Measurements from ENCODE around the gene TMEM116.
"Not testable (repeated sequence)": the region's sequence is repeated elsewhere in the genome, so short reads cannot be mapped to it uniquely, and the experiment has no call there.

The TMEM116 gene

DNA sequence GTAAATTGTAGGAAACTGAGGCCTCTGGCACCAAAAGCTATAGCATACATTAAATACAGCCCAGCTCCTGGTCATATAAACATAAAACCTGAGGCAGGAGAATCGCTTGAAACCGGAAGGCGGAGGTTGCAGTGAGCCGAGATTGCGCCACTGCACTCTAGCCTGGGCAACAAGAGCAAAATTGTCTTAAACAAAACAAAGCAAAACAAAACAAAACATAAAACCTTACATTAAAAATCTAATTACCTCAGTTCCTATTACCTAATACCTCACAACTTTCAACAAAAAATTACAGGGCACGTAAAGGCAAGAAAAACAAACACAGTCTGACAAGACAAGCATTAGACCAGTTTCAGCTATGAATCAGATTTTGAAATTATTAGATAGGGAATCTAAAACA, 36.7 kb downstream of the TMEM116 start:
- DNase-seq (ENCODE audit: low spot score) = no peak

DNA sequence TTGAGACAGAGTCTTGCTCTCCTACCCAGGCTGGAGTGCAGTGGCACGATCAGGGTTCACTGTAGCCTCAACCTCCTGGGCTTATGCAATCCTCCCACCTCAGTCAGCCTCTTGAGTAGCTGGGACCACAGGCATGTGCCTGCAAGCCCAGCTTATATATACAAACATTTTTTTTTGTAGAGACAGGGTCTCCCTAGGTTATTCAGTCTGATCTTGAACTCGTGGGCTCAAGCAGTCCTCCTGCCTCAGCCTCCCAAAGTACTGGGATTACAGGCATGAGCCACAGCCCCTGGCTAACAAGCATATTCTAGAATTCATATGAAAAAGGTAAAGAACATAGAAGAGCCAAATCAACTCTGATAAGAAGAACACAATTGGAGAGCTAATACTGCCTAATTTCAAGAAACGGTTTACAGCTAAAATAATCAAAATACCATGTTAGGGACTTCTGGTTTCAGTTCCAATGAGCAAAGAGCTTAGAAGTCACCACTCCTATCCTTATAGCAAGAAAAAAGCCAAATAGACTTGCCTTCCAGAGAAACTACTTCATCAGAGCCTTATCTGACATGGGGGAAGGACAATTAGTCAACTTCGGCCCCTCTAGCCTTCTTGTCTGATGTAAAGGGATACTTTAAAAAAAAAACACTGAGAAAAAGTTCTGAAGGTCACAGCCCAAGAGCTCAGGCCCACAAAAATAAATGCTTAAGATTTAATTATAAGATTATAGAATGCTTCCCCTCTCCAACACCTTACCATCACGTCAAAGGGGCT, 37.6 kb downstream of the TMEM116 start:
- no peak for DNase-seq (ENCODE audit: low spot score)

DNA sequence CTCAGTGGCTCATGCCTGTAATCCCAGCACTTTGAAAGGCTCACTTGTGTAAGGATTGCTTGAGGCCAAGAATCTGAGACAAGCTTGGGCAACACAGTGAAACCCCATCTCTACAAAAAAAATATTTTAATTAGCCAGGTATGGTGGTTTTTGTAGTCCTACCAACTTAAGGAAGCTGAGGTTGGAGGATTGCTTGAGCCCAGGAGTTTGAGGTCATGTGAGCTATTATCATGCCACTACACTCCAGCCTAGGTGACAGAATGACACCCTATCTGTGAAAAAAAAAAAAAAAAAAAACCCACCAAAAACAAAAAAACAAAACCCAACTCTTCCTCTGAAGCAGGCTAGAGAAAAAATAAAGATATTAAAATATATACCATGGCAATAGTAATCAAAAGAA, 41.2 kb downstream of the TMEM116 start:
- no peak for DNase-seq (ENCODE audit: low spot score)

DNA sequence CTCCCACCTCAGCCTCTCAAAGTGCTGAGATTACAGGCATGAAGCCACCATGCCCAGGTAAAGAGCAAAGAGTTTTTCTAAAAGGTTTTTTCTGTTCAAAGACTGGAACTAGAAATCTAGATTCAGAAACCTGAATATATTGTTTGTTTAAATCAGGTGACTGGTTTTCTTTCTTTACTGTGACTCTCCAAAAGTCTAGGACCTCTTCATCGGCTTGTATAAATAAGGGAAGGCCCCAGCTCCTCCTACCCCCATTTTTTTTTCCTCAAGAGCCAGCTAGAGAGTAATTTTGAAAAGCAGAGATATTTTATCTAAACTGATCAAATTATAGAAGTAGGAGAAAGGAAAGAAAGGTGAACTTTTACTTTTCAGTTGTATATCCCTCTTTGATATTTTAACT, 48.0 kb downstream of the TMEM116 start:
- DNase-seq (ENCODE audit: low spot score) = no peak

DNA sequence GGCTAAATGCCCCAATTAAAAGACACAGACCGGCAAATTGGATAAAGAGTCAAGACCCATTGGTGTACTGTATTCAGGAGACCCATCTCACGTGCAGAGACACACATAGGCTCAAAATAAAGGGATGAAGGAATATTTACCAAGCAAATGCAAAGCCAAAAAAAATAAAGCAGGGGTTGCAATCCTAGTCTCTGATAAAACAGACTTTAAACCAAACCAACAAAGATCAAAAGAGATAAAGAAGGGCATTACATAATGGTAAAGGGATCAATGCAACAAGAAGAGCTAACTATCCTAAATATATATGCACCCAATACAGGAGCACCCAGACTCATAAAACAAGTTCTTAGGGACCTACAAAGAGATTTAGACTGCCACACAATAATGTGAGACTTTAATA, 53.4 kb downstream of the TMEM116 start:
- not testable (repeated sequence) for DNase-seq (ENCODE audit: low spot score)

DNA sequence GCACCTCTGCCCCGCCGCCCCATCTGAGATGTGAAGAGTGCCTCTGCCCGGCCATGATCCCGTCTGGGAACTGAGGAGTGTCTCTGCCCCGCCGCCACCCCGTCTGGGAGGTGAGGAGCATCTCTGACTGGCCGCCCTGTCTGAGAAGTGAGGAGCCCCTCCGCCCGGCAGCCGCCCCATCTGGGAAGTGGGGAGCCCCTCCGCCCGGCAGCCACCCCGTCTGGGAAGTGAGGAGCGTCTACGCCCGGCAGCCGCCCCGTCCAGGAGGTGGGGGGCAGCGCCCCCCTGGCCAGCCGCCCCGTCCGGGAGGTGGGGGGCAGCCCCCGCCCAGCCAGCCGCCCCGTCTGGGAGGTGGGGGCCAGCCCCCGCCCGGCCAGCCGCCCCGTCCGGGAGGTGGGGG, 55.7 kb downstream of the TMEM116 start:
- not testable (repeated sequence) for DNase-seq (ENCODE audit: low spot score)

DNA sequence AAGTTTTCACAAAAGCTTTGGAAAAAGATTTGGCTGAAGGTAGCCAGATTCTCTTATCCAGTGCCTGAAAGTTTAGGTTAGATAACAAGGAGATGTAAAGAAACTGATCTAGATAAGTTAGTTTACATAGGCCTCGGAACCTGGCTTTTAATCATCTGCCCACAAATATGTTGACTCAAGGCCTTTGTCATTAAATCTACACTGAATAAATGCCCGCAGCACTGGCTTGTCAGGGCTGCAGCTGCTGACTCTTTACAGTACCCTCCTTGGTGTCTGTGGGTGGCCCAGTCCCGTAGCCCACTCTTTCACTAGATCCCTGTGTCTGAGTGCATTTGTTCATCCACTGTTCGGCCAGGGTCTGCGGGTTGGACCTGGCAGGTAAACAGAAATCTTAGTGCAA, 58.0 kb downstream of the TMEM116 start:
- DNase-seq (ENCODE audit: low spot score) = no peak

DNA sequence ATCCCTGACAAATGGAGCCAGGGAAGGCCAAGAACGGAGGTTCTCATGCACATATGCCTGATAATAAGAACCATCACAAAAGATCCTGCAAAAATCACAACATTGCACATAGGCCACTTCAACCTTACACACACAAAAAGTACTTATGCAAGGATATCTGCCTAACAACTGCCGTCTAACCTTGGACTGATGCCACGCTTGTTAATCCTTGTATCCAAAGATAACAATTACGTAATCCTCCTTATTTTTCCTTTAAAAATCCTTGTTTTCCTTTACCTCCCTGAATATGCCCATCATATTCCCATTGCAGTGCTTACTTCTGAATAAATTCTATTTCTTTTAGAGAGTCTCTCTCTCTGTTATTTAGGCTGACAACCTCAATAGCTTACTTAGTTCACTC, 59.5 kb downstream of the TMEM116 start:
- DNase-seq (ENCODE audit: low spot score) = no peak

DNA sequence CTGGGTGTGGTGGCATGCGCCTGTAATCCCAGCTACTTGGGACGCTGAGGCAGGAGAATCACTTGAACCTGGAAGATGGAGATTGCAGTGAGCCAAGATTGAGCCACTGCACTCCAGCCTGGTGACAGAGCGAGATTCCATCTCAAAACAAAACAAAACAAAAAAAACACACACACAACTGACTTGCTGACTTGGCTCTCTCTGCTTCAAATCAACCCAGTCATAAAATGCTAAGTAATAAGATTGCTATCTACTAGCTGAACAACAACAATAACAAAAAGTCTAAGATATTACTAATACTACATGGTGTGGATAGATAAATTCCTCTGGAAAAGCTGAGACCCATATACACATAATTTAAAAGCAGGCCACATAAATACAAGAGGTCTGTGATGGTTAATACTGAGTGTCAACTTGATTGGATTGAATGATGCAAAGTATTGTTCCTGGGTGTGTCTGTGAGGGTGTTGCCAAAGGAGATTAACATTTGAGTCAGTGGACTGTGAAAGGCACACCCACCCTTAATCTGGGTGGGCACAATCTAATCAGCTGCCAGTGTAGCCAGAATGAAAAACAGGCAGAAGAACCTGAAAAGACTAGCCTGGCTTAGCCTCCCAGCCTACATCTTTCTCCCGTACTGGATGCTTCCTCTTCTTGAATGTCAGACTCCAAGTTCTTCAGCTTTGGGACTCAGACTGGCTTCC, 60.7 kb downstream of the TMEM116 start:
- not testable (repeated sequence) for DNase-seq (ENCODE audit: low spot score)

DNA sequence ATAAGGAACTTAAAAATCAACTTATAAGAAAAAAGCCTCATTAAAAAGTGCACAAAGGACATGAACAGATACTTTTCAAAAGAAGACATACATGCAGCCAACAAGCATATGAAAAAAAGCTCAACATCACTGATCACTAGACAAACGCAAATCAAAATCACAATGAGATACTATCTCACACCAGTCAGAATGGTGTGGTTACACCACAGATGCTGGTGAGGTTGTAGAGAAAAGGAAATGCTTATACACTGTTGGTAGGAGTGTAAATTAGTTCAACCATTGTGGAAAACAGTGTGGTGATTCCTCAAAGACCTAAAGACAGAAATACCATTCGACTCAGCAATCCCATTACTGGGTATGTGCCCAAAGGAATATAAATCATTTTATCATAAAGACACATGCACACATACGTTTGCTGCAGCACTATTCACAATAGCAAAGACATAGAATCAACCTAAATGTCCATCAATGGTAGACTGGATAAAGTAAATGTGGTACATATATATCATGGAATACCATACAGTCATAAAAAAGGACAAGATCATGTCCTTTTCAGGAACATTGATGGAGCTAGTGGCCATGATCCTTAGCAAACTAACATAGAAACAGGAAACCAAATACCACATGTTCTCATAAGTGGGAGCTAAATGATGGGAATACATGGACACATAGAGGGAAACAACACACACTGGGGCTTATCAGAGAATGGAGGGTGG, 61.8 kb downstream of the TMEM116 start:
- not testable (repeated sequence) for DNase-seq (ENCODE audit: low spot score)

DNA sequence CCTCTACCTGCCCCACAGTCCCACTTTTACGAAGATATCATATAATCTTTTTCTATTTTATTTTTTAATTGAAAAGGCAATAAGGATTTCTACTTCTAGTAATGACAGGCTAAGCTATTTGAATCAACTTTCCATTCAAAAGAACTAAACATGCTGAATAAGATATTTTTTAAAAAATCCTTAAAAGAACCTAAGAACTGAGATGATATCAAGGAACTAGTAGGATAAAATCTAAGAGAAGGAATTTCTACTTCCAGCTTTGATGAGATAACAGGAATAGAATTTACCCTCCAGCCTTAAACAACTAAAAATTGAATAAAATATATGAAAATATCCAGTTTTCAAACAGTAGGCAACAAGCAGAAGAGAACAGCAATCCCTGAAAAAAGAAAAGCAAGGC, 69.0 kb downstream of the TMEM116 start:
- no peak for DNase-seq (ENCODE audit: low spot score)

DNA sequence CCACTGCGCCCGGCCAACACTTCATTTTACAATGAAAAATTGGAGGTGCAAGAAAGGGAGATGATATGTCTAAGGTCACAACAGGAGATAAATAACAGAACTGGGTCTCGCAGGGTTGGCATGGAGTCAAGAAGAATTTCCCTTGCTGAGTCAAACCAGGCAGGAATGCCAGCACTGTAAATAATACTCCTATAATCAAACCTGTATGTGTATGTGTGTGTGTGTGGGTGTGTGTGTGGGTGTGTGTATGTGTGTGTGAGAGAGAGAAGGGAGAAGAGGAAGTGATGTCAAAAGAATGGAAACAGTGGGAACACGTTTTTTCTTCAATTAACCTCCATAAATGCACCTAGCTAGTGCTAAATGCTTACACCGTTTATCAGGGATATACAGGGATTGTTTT, 70.4 kb downstream of the TMEM116 start:
- no peak for DNase-seq (ENCODE audit: low spot score)

DNA sequence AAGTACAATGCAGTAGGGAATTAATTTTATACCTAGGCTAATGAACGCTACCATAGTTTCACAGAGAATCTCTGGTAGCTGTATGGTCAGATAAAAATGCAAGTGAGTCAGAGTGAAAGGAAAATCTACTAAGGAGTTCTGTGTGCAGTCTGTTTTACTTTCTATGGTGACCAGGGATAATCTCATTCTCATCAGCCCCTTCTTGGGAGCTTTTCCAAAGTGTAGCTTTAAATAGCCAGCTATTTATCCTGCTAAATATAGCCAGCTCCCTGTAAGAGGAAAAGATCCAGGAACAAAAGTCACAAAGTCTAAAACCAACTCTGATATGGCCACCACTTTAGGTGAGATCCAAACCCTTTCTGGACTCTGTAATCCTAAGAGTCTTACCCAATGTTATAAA, 75.5 kb downstream of the TMEM116 start:
- DNase-seq (ENCODE audit: low spot score) = peak; percentile 19

DNA sequence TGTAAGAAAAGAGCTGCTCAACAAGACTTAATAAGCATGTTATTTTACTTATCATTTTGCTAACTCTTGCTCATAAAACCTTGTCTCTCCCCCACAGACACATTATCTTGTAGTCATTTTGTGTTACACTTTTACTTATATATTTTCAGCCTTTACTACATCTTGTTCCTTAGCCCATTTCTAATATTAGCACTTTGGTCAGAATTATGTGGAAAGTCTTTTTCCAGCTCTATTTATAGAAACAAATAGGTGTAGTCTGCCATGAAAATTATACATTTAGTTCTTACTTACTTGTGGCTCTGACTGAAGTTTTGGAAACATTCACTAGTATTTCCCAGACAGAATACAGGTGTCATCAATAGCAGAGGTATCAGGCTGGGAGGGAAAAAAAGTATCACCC, 76.1 kb downstream of the TMEM116 start:
- no peak for DNase-seq (ENCODE audit: low spot score)

DNA sequence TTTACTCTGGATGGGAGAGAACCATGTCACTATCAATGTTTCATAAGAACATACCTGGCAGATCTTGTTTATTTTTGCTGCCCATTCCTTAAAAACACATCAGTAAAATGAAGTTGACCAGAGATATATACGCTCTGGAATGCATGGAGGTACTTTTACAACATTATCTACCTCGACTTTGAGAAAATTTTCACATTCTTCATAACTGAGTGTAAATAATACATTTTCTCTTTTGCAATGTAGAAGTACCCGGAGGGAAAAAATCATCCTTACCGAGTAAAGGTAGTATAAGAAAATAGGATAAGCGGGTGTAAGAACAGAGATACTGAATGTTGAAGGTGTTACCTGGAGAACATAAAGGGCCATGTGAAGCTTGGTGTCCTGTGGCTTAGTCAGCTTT, 80.7 kb downstream of the TMEM116 start:
- DNase-seq (ENCODE audit: low spot score) = no peak

DNA sequence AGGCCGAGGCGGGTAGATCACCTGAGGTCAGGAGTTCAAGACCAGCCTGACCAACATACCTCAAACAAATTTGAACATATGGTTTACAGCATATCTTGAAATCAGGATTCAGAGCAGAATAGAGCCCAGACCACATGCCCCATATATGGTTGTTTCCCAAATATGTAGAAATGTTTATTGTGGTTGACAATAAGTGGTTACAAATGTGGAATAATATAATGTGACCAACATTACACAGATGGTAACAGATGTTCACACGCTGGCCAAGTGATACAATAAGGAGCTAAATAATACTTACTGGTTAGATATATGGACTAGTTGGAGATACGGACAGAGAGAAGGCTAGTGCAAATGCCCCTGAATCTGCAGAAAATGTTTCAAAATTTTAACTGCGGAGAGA, 85.6 kb downstream of the TMEM116 start:
- DNase-seq (ENCODE audit: low spot score) = no peak

DNA sequence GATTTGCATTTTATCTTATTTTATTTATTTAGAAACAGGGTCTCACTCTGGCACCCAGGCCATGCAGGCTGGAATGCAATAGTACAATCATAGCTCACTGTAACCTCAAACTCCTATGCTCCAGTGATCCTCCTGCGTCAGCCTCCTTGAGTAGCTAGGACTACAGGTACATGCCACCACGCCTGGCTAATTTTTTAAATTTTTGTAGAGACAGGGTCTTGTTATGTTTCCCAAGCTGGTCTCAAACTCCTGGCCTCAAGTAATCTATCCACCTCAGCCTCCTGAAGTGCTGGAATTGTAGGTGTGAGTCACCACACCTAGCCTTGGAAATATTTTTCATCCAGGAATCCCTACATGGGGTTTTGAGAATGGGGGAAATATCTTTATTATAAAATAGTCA, 86.3 kb downstream of the TMEM116 start:
- no peak for DNase-seq (ENCODE audit: low spot score)

DNA sequence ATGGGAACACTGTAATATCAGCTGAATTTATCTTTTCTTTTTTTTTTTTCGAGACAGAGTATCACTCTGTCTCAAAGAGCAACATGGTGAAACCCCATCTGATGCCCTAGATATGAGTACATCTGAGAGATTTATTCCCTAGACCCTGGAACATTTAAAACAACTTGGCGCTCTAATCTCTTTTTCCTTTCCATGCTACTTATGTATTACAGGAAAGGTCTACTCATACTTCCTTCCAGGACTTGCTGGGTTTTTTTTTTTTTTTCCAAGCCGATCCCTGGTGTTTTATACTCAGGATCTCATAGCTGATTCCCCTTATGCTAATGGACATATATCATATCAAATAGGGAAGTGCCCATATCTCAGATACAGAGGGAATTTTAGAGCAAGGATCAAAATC, 87.8 kb downstream of the TMEM116 start:
- no peak for DNase-seq (ENCODE audit: low spot score)

DNA sequence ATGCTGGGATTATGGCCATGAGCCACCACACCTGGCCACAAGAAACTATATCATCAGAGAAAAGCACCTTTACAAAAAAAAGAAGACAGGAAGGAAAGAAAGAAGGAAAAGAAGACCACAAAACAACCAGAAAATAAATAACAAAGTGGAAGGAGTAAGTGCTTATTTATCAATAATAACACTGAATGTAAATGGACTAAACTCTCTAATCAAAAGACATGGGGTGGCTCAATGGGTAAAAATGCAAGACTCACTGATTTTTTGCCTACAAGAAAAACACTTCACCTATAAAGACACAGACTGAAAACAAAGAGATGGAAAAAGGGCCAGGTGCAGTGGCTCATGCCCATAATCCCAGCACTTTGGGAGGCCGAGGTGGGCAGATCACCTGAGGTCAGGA, 105.2 kb downstream of the TMEM116 start:
- no peak for DNase-seq (ENCODE audit: low spot score)

DNA sequence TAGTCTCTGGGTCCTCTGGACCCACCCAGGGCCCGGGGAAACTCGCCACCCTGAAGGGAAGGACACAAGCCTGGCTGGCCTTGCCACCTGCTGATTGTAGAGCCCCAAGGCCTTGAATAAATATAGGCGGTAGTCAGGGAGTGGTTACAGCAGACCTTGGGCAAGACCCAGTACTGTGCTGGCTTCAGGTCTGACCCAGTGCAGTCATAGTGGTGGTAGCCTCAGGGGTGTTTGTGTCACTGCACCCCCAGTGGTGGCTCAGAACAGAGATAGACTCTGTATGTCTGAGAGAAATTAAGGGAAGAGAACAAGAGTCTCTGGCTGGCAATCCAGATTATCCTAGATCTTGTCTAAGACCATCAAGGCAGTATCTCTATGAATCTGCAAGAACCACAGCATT, 107.5 kb downstream of the TMEM116 start:
- no peak for DNase-seq (ENCODE audit: low spot score)

DNA sequence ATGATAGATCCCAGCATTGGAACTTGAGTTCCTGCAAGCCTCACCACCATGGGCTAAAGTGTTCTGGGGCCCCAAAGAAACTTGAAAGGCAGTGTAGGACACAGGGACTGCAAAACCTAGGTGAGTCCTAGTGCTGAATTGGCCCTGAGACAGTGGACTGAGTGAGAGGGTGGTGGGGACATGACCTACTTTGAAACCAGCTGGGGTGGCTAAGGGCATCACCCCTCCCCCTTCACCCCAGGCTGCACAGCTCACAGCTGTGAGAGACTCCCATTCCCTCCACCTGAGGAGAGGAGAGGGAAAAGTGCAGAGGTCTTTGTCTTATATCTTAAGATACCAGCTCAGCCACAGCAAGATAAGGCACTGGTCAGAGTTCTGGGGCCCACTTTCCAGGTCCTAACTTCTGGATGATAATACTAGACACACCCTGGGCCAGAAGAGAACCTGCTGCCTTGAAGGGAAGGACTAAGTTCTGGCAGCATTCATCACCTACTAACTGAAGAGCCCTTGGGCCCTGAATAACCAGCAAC, 108.5 kb downstream of the TMEM116 start:
- DNase-seq (ENCODE audit: low spot score) = no peak

DNA sequence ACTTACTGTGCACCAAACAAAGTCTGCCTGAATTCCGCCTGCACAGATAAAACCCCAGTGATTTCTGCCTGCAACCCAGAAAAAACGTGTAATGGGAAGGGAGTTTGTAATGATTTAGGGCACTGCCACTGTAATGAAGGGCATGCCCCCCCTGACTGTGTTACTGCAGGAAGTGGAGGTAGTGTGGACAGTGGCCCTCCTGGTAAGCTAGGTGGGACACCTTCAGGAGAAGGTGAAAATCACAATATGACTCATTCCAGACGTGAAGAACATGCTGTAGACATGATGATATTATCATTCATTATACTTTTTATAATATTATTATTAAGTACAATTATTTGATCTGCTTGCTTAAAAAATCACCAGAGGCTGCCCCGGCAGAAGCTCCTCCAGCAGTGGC, 111.8 kb downstream of the TMEM116 start:
- no peak for DNase-seq (ENCODE audit: low spot score)

DNA sequence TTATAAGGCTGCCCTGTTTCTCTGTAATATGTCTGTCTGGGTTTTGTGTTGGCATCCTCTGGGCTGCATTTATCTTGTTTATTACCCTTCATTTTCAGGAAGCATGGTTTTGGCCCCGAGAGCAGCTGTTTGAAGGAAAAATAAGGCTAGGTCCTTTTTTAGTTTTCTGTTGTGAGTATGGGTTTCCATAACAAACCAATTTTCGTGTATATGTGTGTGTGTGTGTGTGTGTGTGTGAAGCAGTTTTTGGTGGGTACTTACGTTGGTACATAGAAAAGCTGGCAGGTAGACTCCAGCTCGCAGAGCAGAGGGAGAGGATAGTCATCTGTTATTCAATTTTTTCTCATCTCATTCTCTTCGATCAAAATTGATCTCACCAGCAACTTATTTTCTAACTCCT, 118.4 kb downstream of the TMEM116 start:
- DNase-seq (ENCODE audit: low spot score) = no peak

Data from AG20443 (cell line).